HFFc6 (cell line): ENCODE data around the gene SGMS1. TPM values are rescaled to one million over a fixed set of nuclear protein-coding genes. Genes with fewer than 3 reads are reported as not detected.

Source experiments
- DNase-seq: peaks from one replicate; pipeline ENCODE4 v3.0.0-alpha.2; 2018
- H3K27ac Mint-ChIP-seq: 2 replicates; pipeline ENCODE4 v1.8.0; 2020; ENCODE audit warnings: mild to moderate bottlenecking, mixed read lengths
- H3K27me3 Mint-ChIP-seq: 2 replicates; pipeline ENCODE4 v1.8.0; 2021; ENCODE audit warnings: mild to moderate bottlenecking, moderate library complexity, mixed read lengths; ENCODE audit not compliant: insufficient read depth
- H3K36me3 Mint-ChIP-seq: 2 replicates; pipeline ENCODE4 v1.8.0; 2021; ENCODE audit warnings: low read depth, mixed read lengths
- H3K4me1 Mint-ChIP-seq: 2 replicates; pipeline ENCODE4 v1.8.0; 2020; ENCODE audit warnings: low read depth, mixed read lengths
- H3K4me3 Mint-ChIP-seq: 2 replicates; pipeline ENCODE4 v1.8.0; 2020; ENCODE audit warnings: mild to moderate bottlenecking, moderate library complexity, mixed read lengths
- H3K9me3 Mint-ChIP-seq: 2 replicates; pipeline ENCODE4 v1.8.0; 2020; ENCODE audit warnings: mild to moderate bottlenecking, mixed read lengths
- CTCF ChIP-seq: fragments of 200-600 bp; sonication (generic); IDR thresholded peaks from 2 replicates; pipeline ENCODE4 v1.5.0; 2021; ENCODE audit warnings: antibody characterized with exemption, mild to moderate bottlenecking
- total RNA-seq, 6 experiments: library from RNA; stranded (reverse); fragmentation: NEBNext Ultra II Directional; extraction: Animal tissue kit (Norgen Biotek cat#: 25700); gene quantifications; 2 replicates in 1 of 6; 3 replicates in 5 of 6; pipeline ENCODE4 v1.2.3, GENCODE V29; 2021

SGMS1 gene
- total RNA-seq, 6 experiments from 2014 or later = 19.6 to 27.5 (median 24.6) TPM

GRCh38 chr10:50561266-50561665 is 62.5 kb downstream of the SGMS1 start:
- no peak for TF ChIP-seq CTCF
- peak; percentile 87 for DNase-seq
- Mint-ChIP-seq H3K27me3 (no peaks in the 10 kb centered on the region), H3K4me3 (peak overlapping the region; percentile 58), H3K36me3 (no peaks in the 10 kb centered on the region), H3K9me3 (no peaks in the 10 kb centered on the region), H3K4me1 (peaks cover 46% of the 10 kb centered on the region), H3K27ac (peak overlapping the region; percentile 68)

DNA sequence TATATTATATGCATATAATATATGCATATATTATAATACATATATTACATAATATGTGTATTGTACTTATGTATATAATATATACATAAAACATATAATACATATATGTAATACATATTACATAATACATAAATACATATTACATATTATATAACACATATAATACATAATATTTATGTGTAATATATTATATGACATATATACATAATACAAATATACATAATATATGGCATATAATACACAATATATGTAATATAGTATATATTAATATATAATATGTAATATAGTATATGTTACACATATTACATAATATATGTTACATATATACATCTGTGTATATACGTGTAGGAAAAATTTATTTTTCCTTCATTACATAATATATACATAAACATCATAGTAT is 63.4 kb downstream of the SGMS1 start:
- H3K27ac Mint-ChIP-seq = no peak overlapping the region
- peaks cover 55% of the 10 kb centered on the region for H3K4me1 Mint-ChIP-seq
- no peaks in the 10 kb centered on the region for H3K36me3 Mint-ChIP-seq
- no peak for DNase-seq
- H3K4me3 Mint-ChIP-seq = no peak overlapping the region
- no peak for TF ChIP-seq CTCF
- H3K9me3 Mint-ChIP-seq = no peaks in the 10 kb centered on the region
- no peaks in the 10 kb centered on the region; the same call in 1 of the 2 replicates for H3K27me3 Mint-ChIP-seq

DNA sequence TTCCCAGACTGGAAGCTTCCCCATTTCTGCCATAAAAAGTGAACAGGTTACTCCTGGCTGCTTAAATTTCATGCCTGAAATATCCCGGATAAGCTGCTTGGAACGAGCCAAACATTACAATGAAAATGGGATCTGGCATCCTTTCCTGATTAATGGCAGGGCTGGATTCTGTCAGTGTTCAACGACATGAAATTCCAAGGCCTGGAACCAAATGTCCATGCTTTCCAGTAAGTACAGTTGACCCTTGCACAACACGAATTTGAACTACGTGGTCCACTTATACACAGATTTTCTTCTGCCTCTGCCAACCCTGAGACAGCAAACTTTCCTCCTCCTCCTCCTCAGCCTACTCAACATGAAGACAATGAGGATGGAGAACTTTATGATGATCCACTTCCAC is 65.4 kb downstream of the SGMS1 start:
- no peaks in the 10 kb centered on the region for H3K9me3 Mint-ChIP-seq
- no peak overlapping the region for H3K27ac Mint-ChIP-seq
- no peaks in the 10 kb centered on the region for H3K36me3 Mint-ChIP-seq
- H3K4me3 Mint-ChIP-seq = no peak overlapping the region
- H3K4me1 Mint-ChIP-seq = peaks cover 64% of the 10 kb centered on the region
- no peak for DNase-seq
- no peak for TF ChIP-seq CTCF
- H3K27me3 Mint-ChIP-seq = no peaks in the 10 kb centered on the region; the same call in 1 of the 2 replicates

- TF ChIP-seq CTCF = no peak
- no peak for DNase-seq
- Mint-ChIP-seq H3K4me1 (peaks cover 72% of the 10 kb centered on the region), H3K27ac (no peak overlapping the region), H3K27me3 (no peaks in the 10 kb centered on the region; the same call in 1 of the 2 replicates), H3K9me3 (no peaks in the 10 kb centered on the region), H3K4me3 (no peak overlapping the region), H3K36me3 (no peaks in the 10 kb centered on the region)
Measured at GRCh38 chr10:50557130-50557682, 66.5 kb downstream of the SGMS1 start.

- no peaks in the 10 kb centered on the region; the same call in 1 of the 2 replicates for H3K27me3 Mint-ChIP-seq
- 0 out of 2 replicates have a peak overlapping the region, but pooled peaks have one; percentile 1 for H3K27ac Mint-ChIP-seq
- peaks cover 72% of the 10 kb centered on the region for H3K4me1 Mint-ChIP-seq
- no peak for DNase-seq
- no peak for TF ChIP-seq CTCF
- H3K9me3 Mint-ChIP-seq = no peaks in the 10 kb centered on the region
- H3K4me3 Mint-ChIP-seq = no peak overlapping the region
- H3K36me3 Mint-ChIP-seq = no peaks in the 10 kb centered on the region
Measured at GRCh38 chr10:50556237-50557120, 67.3 kb downstream of the SGMS1 start.
